NCI-H1048 (cell line): ENCODE results near the gene CNTNAP2.

Experiments used
- DNase-seq: peaks from one replicate; lab custom pipeline; 2025; lab: John Stamatoyannopoulos, UW

Gene CNTNAP2

DNA sequence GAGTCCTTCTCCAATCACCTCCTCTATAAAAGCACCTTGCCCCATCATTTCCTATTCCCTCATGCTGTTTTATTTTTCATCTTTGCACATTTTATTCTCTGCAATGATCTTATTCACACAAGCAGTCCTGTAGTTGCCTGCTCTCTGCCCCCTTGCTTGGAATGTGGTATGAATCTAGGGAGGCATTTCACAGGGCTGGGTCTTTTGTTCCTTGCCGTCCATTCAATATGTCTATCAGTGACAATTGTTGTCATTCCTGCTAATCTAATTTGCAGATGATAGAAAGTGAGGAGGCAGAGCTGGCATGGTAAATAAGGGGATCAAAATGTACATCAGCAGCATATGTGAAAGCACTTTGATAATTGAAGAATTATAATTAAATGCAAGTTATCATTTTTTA is 2227.8 kb downstream of the CNTNAP2 start:
- DNase-seq = no peak

DNA sequence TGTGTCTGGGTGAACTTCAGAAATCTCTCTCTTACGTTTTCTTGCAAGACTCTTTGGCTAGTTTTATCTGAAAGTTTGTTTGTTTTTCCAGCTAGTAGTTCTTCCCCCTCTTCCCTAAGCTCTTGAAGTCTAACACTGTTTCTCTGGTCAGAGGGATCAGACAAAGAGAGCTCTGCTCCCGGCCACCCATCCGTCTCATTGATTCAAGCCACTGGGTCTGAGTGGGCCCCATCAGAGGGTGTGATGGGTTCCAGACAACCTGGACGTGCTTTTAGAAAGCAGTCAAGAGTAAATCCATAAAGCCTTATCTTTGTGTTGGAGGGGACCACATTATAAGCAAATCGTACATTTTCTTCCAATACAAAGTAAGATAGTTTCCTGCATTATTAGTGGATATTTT is 2231.4 kb downstream of the CNTNAP2 start:
- DNase-seq = no peak

DNA sequence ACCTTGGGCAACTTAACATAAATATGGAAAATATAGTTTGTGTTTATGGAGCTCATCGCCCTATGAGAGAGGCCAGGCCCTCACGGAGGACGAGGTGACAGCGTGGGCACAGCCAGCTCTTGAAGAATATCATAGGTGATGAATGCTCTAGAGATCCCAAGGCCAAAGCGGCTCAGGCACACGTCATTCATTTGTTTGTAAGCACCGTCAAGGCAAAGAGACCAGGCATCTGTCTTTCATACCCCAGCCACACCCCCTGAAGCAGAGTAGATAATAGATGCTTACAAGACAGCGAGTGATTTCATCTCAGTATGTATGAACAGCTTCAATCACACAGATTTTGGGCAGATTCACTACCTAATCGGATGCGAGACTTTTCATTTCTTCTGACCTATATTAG is 2231.9 kb downstream of the CNTNAP2 start:
- DNase-seq = no peak

DNA sequence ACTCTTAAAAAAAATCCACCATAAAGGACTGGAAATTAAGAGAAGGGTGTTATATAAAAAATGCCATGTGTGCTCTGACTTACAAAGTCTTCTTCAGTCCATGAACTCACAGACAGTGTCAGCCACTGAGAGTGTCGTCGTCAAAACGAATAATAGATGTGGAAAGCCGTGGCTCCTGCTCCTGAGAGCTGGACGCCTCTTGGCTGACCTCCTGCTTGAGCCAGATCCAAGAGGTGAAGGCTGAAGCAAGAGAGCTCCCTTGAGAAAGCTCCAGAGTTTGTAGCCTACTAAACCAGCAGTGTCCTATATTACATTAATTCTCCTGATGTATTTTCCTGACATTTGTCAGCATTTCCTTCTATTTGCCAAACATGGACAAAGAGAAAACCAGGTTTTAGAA is 2239.7 kb downstream of the CNTNAP2 start:
- DNase-seq = no peak

DNA sequence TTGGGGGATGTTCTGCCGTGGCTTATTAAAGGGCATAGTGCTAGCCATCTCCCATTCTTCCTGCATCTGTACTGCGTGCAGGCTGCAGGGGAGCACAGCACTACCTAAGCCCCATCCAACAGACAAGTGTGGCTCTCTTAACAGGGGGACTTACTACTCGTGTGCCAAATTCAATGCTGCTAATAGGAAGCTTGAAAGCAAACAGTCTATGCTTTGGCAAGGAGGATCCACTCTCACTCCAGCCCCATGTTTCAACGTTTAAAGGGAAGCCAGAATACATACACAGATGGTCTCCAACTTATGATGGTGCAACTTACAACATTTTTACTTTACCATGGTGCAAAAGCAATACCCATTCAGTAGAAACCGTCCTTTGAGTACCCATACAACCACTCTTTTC is 2245.9 kb downstream of the CNTNAP2 start:
- DNase-seq = no peak

DNA sequence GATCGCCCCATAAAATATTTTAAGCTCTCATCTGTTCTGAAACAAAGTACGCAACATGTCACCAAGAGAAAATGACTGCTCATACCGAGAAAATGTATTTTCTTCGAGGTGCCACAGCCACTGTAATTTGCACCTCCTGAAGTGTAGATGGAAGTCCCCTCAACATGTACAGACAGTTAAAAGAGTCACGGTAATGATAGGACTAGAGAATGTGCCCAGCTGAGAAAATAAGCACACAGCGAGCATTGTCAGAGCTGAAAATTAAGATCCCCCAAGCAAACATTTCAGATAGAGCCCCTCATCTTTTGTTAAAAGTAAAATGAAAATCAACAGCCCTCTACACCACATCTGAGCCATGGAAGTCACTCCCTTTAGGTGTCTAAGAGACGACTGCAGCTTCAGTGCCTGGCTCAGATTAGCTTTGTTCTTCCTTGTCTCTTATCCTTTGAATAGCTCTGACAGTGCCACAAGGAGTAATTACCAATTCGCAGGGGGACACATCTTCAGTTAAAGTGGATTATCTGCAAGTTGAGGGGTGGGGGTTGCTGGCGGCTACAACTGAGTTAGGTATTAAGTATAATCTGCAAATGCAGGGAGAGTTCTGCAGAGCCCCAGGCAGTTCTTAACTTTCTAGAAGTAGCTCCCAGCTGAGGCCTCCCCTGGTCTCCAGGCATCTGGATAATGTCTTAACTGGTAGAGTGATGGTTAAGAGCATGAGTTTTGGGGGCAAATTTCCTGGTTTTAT is 2251.3 kb downstream of the CNTNAP2 start:
- DNase-seq = no peak

DNA sequence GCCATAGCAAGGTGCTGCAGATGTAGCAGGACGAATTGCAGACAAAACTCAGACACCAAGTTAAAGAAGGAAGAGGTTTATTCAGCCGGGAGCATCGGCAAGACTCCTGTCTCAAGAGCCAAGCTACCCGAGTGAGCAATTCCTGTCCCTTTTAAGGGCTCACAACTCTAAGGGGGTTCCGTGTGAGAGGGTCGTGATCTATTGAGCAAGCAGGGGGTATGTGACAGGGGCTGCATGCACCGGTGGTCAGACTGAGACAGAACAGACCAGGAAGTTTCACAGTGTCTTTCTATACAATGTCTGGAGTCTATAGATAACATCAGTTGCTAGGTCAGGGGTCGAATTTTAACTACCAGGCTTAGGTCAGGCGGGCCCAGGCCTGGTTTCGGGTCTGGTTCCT is 2252.0 kb downstream of the CNTNAP2 start:
- DNase-seq = no peak

DNA sequence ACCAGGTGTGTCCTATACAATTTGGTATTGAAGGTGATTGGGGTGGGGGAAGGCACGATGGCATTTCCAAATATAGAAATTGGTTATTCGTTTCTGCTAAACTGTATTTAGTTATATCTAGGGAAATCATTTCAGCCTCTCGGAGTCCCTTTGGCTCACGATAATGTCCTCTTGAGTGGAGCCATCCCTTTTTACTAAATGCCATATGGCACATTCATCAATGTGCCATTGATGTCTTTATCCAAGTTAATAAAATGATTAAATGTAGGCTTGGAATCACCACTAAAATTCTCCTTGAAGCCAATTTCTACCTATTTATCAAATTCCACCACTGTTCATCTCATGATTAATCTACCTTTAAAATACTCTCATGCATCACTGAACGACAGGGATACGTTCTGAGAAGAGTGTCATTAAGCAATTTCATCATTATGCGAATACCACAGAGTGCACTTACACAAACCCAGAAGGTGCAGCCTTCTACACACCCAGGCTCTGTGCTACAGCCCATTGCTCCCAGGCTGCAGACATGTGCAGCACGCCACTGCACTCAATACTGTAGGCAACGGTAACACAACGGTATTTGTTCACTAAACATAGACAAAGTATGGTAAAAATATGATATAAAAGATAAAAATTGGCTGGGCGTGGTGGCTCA is 2254.8 kb downstream of the CNTNAP2 start:
- DNase-seq = no peak

DNA sequence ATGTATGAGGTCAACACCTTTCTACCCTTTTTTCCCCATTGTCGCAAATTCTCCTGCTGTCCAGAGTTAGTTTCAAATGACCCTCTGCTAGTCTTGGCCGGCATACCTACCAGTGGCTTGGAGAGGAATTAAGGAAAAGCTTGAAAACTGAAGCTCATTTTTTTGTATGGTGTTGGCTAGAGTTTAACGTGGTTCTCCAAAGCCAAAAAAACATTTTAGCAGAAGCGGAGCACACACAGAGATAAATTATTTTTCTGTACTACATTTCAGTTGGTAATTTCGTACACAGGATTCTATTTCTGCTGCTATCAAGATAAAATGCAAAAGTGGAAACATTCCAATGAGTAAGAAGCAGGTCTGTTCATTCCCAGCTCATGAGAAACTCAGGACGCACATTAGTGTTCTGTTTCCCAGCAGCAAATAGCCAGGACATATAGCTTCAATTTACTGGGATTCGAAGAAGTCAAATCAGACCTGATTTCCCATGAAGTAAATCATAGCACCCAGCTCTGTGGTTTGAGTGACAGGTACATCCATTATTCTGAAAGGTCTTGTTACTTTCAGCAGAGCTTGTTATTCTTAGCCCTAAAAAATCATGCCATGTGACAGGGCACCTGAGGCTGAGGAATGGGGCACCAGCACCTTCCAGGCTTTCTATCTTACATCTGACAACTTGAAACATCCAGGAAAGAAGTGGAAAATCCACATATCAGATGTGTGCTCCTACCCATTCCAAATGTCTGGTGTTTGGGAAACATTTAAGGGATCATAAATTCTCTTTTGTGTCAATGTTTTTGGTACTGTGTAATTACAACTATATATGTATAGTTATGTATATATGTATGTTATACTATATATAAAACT is 2258.0 kb downstream of the CNTNAP2 start:
- no peak for DNase-seq

DNA sequence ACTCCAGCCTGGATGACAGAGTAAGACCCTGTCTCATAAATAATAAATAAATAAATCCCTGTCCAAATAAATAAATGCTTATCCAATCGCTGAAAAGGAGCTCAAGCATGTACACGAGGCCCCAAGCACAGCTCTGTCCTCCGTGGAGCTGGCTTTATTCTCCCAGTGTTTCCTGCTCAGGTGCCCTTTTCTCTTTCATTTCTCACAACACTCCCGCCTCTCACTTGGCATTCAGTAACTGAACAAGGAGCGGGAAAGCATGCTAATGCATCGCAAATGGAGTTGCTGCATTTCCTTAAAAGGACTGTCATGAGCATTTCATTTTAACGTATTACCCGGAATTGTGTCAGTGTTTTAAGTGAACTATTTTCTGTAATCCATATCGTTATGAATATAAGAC is 2263.1 kb downstream of the CNTNAP2 start:
- no peak for DNase-seq

DNA sequence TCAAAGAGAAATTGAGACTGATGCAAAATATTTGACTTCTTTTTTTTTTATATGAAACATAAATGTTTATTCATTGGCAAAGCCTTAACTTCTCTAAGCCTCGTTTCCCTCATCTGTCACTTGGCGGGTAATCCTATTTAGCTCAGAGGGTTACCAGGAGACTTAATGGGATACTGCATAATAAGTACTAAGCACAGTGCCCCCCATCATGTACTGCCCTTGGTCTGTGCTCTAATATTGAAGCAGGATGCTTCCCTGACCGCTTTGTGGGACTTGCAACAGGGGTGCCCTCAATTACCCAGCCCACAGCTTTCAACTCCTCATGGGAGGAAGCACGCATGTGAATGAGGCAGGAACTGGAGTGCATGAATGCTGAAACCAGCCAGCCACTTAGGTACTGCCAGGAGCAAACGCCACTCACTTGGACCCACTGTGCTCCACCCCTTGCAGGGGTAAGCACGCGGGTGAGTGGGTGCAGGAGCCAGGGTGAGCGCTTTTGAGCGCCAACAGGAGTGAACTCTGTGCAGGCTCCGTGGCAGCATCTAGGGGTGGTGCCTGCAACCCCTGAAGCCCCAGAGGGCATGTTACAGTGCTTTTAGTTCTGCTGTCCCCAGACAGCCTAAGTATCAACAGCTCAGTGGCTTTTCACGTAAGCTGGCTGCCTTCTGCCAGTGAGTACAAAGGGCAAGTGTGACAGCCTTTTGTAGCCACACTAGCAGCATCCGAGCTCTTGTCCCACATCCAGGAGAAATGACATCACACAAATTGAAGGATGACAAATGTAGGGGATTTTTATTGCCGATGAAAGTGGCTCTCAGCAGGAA is 2264.2 kb downstream of the CNTNAP2 start:
- DNase-seq = no peak

DNA sequence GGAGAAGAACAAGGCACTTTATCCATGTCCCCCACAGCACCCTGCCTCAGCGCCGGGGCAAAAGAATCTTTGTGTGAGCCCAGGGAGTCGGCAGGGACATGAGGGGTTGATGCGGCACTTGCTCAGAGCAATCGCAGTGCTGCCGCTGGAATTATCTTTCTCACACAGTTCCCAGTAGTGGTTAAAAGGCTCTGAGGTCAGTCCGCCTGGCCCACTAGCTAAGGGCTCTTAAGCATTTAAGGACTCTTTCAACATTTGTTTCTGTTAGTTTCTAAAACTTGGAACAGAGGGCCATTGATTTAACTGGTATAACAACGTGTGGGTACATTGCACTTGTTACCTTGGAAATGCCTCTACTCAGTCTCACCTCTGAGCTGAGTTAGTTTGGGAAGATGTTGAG is 2266.0 kb downstream of the CNTNAP2 start:
- DNase-seq = no peak

DNA sequence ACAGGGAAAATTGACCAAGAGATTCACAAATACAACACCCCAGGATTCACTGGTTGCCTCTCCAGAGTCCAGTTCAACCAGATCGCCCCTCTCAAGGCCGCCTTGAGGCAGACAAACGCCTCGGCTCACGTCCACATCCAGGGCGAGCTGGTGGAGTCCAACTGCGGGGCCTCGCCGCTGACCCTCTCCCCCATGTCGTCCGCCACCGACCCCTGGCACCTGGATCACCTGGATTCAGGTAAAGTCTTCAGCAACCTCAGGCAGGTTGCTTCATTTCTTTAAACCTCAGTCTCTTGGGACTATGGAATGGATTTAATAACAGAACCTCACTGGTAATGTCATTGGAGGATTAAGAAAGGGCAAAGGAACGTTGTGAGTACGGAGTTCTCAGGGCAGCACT is 2267.1 kb downstream of the CNTNAP2 start:
- DNase-seq = no peak

DNA sequence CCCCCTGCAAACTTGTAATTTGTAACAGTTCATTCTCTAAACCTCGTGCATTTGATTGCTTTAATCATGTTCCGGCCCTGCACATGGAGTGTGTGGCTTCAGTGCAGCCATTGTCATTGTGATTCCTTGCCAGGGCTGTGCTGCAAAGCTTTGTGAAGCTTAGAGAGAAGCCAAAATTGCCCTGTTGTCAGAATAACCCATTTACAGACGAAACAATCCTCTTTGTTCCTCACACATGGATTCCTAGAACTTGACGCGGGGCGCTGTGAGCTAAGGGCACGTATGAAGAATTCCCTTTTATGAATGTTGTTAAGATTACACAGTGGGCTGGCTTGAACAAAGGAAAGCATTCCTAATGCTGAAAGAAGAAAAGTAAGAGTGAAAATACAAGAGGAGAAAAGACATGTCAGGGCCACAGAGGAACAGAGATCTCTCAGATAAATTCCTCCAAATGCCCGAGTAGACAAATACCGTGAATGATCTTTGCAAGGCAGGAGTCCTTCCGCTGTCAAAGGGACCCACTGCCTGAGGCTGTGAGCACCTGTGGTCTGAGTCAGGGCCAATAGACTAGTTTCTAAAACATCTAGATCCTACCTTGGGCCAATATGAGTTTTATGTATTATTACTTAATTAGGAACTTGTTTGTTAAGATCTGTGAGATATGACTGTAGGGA is 2268.5 kb downstream of the CNTNAP2 start:
- DNase-seq = no peak

DNA sequence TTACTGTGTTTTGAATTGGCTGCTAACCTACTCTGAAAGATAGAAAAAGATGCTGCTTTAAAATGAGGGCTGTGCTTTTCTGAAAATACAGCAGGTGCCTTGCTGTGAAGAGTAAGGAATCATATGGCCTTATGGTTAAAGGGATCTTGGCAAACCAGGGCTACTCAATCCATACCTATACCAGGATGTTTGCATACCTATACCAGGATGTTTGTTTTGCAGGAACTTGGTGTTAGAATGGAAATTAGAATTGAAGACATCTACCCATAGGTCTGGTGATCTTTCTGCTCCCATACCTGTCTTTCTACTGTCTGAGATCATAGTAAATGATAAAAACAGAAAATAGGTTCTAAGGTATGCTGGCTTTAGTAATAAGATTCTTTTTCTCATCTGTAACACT is 2273.8 kb downstream of the CNTNAP2 start:
- no peak for DNase-seq

DNA sequence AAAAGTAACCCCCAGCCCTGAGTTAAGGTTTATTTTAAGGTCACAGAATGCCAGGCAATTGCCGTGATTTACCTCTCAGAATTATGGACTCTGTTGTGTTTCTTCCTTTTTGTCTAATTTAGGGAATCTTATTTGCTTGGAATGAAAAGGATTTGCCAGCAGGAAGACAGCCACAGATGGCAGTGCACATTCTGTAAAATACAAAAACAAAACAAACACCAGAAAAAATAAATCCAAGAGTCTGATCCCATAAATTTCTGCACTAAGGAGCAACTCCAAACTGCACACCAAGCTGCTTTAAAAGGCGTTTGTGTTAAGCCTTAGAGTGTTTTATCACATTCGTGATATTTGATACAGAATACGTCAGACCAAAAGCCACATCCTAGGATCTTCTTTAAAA is 2275.0 kb downstream of the CNTNAP2 start:
- DNase-seq = no peak

DNA sequence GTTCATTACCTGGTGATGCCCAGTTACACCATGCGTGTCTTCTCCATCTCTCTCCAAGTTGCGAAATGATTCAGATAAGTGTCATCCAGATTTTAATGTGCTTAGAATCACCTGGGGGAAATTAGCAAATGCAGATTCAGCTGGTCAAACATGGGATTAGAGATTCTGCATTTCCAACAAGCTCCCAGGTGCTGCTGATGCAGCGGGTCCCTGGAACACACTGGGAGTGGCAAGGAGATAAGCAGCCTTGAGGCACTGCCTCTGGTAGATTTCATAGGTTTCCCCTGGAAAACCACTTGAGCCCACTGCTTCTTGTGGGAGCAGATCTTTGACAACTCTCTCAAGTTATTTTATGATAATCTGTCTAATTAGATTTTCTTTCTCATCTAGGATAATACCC is 2278.0 kb downstream of the CNTNAP2 start:
- no peak for DNase-seq

DNA sequence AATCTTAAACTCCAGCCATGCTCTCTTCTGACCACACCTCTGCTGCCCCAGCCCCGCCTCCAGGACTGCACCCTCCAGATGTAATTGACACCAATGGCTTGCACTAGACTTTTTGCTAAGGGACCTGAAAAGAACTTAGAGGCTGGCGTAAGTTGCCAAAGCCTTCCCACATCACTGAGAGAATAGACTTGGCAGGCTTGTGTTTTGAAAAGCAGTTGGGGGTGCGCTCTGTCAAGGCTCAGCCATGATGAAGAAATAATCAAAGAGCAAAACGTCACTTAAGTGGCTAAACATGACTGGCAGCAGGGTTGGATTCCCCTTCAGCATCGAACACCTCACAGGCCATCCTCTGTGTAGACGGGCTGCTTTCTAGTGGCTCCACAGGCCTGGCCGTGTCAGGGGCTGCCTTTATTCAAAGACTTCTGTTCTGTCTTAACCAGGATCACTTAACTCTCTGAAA is 2278.8 kb downstream of the CNTNAP2 start:
- no peak for DNase-seq

DNA sequence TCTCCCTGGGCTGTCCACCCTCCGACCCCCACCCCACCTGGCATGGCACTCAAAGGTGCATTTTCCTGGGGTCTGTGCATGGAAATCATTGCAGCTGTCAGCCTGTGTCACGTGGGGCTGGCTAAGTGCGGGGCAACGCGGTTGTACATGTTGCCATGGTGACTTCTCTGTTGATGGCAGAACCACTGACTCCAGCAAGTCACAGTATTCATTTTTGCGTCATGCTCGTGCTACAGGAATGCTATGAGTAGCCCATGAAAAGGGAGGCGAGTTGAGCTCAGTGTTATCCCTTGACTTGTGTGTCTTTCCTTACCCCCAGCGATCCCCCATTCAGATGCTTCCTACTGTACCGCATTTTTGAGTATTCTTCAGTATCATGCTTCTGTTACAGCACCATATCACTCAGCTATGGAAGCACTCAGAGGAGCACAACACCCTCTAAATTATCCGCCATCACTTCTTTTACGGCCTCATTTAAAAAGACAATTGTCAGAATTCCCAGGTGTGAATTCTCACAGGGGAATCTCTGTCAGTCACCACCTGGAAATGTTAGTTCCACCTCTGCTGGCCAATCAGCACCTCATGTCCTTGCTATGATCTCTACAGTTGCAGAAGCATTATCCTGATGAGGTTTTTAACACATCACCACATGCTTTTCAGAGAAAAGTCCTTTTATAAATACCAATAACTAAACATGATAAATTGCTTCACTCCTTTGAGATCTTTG is 2279.6 kb downstream of the CNTNAP2 start:
- DNase-seq = no peak

DNA sequence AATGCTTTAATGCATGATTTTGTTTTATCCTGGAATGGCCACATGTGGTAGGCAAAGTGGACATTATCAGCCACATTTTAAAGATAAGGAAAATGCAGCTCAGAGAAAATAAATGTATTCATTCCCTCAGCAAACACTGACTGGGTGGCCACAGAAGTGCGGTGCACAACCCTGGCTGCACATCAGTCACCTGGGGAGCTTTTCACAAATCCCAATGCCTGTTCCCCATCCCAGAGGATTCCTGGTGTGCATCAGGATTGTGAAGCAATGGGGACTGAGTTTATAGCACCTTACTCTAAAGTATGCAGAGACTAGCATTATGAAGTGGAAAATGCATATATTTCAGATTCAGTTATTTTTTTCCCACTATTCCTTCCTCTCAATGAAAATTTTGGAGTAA is 2280.5 kb downstream of the CNTNAP2 start:
- DNase-seq = no peak

DNA sequence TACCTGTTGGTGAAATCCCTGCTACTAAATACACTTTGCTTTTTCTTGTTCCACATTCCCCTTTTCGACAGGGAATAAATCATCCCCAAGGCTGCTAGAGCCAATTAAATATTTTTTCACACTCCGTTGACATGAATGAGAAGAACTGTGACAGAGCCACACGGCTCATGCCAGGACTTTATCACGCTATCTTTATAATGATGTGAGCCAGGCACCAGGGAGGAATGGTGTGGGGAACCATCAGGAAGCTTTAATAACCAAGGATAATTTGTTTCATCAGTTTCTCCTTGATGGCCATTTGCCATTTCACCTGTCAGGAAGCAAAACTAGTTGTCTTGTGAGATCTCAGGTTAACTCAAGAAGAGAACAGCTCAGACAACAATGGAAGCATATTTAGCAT is 2280.9 kb downstream of the CNTNAP2 start:
- DNase-seq = no peak
